HAP-1 (cell line): ENCODE measurements around the gene MS4A5.

ENCODE experiments used
- DNase-seq, 2 experiments: peaks; one replicate each; pipeline ENCODE4 v3.0.0-alpha.2; 2016 to 2020; ENCODE audit warnings: low spot score in 2 of 2
- H3K27me3 ChIP-seq: fragments of 250-450 bp; sonication (Bioruptor Pico); 2 replicates; pipeline ENCODE4 v1.5.1; 2020; ENCODE audit warnings: low read depth, mild to moderate bottlenecking, moderate library complexity
- H3K36me3 ChIP-seq: fragments of 250-450 bp; sonication (Bioruptor Pico); replicated peaks from 2 replicates; pipeline ENCODE4 v1.5.1; 2020; ENCODE audit warnings: mild to moderate bottlenecking
- H3K4me1 ChIP-seq: fragments of 250-450 bp; sonication (Bioruptor Pico); 2 replicates; pipeline ENCODE4 v1.5.1; 2020; ENCODE audit warnings: mild to moderate bottlenecking
- H3K4me3 ChIP-seq: fragments of 250-450 bp; sonication (Bioruptor Pico); 2 replicates; pipeline ENCODE4 v1.5.1; 2020; ENCODE audit warnings: mild to moderate bottlenecking, moderate library complexity
- H3K9me3 ChIP-seq: fragments of 250-450 bp; sonication (Bioruptor Pico); 2 replicates; pipeline ENCODE4 v1.5.1; 2020; ENCODE audit warnings: mild to moderate bottlenecking, moderate library complexity
- in situ Hi-C: fragments of 300-500 bp; cut with MboI; formaldehyde crosslinking; loops from 3 replicates; pipeline ENCODE4 v1.14.3; 2020; ENCODE audit warnings: low sequenced_read_pairs, inconsistent platforms, mixed read lengths

Gene MS4A5, protein sequence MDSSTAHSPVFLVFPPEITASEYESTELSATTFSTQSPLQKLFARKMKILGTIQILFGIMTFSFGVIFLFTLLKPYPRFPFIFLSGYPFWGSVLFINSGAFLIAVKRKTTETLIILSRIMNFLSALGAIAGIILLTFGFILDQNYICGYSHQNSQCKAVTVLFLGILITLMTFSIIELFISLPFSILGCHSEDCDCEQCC

DNA sequence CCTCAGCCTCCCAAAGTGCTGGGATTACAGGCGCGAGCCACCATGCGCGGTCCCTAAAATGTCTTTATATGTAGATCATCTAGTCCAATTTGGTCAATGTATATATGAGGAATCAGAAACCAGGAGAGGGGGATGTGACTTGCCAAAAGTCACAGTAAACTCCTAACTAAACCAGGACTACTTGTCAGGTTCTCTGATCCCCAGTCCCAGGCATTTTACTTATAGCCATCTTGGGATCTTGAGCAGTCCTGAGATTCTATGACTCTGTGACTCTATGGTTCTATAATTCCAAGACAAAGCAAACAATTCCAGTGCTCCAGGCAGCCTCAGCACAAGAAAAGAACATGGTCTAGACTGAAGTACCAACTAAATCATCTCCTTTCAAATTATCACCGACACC is at the start of gene MS4A5:
Gene MS4A5, plus strand, starts transcription at position 301 of the 400 bp plus-strand sequence. CDS start 103 bp downstream, outside the sequence.
- Histone ChIP-seq H3K27me3 (no peaks in the 10 kb centered on the region; the same call in 1 of the 2 replicates), H3K9me3 (no peaks in the 10 kb centered on the region), H3K36me3 (no peaks in the 10 kb centered on the region), H3K4me3 (no peak within 1 kb of the TSS), H3K4me1 (no peaks in the 10 kb centered on the region)
- no peak for DNase-seq
- in situ Hi-C loops: no loop called here

DNA sequence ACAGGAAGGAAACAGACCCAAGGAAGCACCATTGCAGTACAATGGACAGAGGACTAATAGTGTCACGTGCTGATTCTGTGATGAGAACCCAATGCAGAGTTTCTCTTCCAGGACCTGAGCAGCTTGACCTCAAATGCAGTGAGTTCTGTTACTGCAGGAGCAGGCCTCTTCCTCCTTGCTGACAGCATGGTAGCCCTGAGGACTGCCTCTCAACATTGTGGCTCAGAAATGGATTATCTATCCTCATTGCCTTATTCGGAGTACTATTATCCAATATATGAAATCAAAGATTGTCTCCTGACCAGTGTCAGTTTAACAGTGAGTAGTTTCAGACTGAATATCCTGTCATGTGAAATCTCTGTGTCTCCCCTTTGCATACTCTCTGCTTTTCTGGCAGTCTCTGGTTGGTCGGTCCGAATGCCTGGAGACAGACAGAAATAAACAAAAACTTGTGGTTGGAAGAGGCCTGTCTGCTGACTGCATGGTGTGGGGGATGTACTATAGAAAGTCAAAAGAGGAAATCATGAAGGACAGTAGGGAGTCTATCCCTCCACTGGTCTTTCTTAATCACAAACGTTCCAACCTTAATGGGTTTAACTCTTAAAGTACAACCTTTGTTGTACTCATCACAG is 40.0 kb upstream of the MS4A5 start:
- no peak for DNase-seq

DNA sequence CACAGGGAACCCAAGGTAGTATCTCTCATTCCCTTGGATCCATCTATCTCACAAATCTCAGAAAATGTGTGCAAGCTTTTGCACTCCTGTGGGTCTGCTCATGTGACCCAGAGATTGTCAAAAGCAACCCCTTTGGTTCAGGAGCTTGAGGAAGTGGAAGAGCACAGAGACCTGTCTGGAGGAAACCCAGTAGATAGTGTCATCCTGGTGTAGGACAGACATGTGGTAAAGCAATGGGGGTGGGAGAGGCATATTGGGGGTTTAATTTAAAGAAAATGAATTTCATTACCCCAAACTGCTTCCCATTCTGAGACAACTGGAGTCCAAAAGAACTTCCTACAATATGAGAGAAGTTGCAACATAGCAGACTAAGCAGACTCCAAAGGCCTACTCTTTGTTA is 39.0 kb upstream of the MS4A5 start:
- Histone ChIP-seq H3K4me3 (no peak overlapping the region), H3K9me3 (no peaks in the 10 kb centered on the region), H3K36me3 (no peaks in the 10 kb centered on the region), H3K4me1 (no peaks in the 10 kb centered on the region), H3K27me3 (no peaks in the 10 kb centered on the region)
- no peak for DNase-seq
- in situ Hi-C loops: no loop called here

More for the DNA sequence above, 40.0 kb upstream of the MS4A5 start:
- H3K9me3 ChIP-seq: no peaks in the 10 kb centered on the region
- no peak overlapping the region for H3K4me3 ChIP-seq
- no peaks in the 10 kb centered on the region for H3K27me3 ChIP-seq
- in situ Hi-C loops: no loop called here
- H3K4me1 ChIP-seq: no peaks in the 10 kb centered on the region
- H3K36me3 ChIP-seq: no peaks in the 10 kb centered on the region

DNA sequence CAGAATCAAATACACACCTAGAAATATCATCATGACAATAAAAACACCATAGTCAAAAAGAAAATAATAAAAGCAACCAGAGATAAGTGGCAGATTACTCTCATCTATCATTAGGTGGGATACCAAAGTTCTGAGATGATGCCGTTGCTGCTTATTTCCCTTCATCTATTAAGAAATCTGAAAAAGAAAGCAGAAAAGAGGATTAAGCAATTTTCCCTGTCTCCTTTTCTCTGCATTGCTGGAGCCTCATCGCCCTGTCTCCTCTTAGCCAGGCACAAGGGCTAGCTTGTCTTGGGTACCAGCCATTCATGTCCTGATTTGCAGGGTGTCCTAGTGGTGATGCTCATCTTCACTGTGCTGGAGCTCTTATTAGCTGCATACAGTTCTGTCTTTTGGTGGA is 37.0 kb upstream of the MS4A5 start:
- Histone ChIP-seq H3K27me3 (no peaks in the 10 kb centered on the region), H3K9me3 (no peaks in the 10 kb centered on the region), H3K4me1 (no peaks in the 10 kb centered on the region), H3K4me3 (no peak overlapping the region), H3K36me3 (no peaks in the 10 kb centered on the region)
- no peak for DNase-seq
- in situ Hi-C loops: no loop called here

DNA sequence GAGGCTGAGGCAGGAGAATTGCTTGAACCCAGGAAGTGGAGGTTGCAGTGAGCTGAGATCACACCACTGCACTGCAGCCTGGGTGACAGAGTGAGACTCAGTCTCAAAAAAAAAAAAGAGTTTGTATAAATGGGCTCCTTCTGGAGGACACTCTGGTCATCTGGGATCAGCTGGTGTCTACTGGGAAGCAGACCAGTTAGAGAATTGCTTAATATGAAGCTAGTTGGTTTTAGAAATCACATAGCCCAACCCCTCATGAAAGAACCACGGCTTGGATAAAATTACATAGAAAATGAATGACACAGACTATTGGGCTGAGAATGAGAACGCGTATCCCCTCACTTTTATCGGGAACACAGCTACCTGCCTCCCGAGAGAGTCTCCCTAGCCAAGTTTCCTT is 36.4 kb upstream of the MS4A5 start:
- no peaks in the 10 kb centered on the region for H3K9me3 ChIP-seq
- no peak overlapping the region for H3K4me3 ChIP-seq
- H3K27me3 ChIP-seq: no peaks in the 10 kb centered on the region
- H3K36me3 ChIP-seq: no peaks in the 10 kb centered on the region
- no peaks in the 10 kb centered on the region for H3K4me1 ChIP-seq
- no peak for DNase-seq
- in situ Hi-C loops: no loop called here

DNA sequence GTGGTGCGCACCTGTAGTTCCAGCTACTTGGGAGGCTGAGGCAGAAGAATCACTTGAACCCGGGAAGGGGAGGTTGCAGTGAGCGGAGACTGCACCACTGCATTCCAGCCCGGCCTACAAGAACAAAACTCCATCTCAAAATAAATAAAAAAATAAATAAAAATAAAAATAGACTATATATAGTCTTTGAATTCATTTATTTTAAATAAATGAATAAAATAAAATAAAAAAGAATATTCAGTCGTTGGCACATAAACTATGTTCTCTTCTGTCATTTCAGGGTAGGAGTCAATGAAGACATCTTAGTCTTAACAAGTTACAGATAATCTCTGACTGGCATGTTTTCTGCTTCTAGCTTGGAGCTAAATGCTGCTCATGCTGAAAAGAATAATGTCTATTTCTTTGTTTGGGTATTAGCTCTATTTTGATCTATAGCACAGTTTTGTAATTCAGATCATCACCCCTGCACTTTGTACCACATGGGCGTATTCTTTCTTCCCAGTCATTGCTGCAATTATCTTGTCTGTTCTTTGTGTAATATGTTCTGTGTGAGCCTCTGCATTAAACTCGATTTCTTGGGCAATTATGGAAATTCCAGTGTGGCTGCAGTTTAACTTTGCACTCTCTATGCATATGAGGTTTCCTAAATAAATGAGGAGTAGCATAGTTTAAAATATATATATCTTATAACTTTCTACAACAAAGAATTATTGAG is 34.5 kb upstream of the MS4A5 start:
- no peaks in the 10 kb centered on the region for H3K36me3 ChIP-seq
- H3K4me1 ChIP-seq: no peaks in the 10 kb centered on the region
- peak; percentile 8 to 42 for DNase-seq
- H3K27me3 ChIP-seq: no peaks in the 10 kb centered on the region
- in situ Hi-C loops: no loop called here
- no peak overlapping the region for H3K4me3 ChIP-seq
- H3K9me3 ChIP-seq: no peaks in the 10 kb centered on the region

DNA sequence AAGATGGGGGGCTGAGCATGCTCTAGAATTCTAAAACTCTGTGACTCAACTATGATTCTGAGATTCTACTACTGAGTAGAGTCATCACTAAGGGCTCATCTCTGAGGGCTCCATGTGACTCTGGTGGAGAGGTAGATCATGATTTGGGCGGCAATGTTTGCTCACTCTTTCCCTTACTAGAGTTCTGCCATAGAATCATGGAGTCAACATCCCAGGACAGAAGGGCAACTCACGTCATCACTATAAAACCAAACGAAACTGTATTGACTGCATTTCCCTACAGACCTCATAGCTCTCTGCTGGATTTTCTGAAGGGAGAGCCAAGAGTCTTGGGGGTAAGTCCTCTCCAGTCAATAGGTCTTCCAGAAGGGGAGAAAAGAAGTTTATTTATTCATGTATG is 33.0 kb upstream of the MS4A5 start, which contains the start of gene MS4A14:
Gene MS4A14, plus strand, starts transcription at position 78 of the 400 bp plus-strand sequence. Its CDS starts 120 bp downstream, at position 198.
- H3K9me3 ChIP-seq: no peaks in the 10 kb centered on the region
- no peak within 1 kb of the TSS for H3K4me3 ChIP-seq
- H3K27me3 ChIP-seq: no peaks in the 10 kb centered on the region
- no peak for DNase-seq
- no peaks in the 10 kb centered on the region for H3K36me3 ChIP-seq
- no peaks in the 10 kb centered on the region for H3K4me1 ChIP-seq
- in situ Hi-C loops: no loop called here

DNA sequence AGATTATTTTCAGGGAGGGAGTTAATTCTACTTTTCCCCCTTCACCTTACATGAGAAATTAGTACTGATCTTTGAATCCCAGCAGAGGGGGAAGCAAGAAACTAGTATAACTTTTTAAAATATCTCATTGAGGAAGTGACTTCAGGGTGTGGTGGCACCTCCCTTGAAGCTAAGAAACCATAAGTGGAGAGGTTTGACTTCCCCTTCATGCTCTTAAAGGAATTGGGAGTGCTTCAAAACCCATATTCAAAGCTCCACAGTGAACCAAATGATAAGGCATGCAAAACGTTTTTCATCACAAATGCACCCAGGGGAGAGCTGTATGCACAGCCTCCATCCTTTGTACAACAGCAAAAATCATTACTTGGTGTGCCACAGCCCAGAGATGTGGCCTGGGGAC is 32.6 kb upstream of the MS4A5 start:
- in situ Hi-C loops: no loop called here
- no peak for DNase-seq
- Histone ChIP-seq H3K4me1 (no peaks in the 10 kb centered on the region), H3K27me3 (no peaks in the 10 kb centered on the region), H3K9me3 (no peaks in the 10 kb centered on the region), H3K4me3 (no peak overlapping the region), H3K36me3 (no peaks in the 10 kb centered on the region)

DNA sequence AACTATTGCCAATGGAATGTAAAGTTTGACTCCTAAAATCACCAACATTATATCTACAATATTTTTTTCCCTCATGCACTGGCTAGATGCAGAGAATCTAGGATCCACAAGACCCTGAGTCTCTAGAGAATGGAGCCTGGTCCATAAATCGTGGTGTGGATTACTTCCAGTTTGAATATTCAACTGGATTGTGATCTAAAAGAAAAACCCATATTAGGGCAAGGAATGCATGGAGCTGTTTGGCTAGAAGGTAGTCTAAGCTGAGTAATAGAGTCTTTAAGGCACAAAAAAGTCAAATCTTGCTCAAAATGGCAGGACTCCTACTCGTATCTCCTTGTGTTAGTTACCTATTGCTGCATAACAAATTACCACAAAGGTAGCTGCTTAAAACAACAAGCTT is 9.4 kb upstream of the MS4A5 start:
- Histone ChIP-seq H3K9me3 (no peaks in the 10 kb centered on the region), H3K4me3 (no peak overlapping the region), H3K36me3 (no peaks in the 10 kb centered on the region), H3K27me3 (no peaks in the 10 kb centered on the region), H3K4me1 (no peaks in the 10 kb centered on the region)
- in situ Hi-C loops: no loop called here
- DNase-seq: no peak

DNA sequence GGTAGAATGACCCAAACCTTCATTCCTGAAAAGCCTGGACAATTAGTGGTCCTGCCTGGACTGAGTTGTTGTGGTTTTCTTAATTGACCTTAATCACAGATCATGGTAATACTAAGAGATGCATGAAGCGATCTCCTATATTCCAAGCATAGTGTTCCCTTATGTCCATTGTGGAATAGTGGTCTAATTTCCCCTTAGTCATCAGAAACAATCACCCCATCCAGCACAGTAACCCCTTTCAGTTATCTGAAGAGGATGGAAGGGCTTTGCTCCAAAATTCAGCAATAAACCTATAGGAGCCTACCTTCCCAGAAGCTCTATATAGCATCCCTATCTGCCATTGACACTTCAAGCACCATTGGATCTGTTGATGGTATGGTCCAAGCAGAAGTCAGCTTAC is 6.8 kb upstream of the MS4A5 start:
- Histone ChIP-seq H3K4me1 (no peaks in the 10 kb centered on the region), H3K36me3 (no peaks in the 10 kb centered on the region), H3K27me3 (no peaks in the 10 kb centered on the region), H3K4me3 (no peak overlapping the region), H3K9me3 (no peaks in the 10 kb centered on the region)
- in situ Hi-C loops: no loop called here
- no peak for DNase-seq

DNA sequence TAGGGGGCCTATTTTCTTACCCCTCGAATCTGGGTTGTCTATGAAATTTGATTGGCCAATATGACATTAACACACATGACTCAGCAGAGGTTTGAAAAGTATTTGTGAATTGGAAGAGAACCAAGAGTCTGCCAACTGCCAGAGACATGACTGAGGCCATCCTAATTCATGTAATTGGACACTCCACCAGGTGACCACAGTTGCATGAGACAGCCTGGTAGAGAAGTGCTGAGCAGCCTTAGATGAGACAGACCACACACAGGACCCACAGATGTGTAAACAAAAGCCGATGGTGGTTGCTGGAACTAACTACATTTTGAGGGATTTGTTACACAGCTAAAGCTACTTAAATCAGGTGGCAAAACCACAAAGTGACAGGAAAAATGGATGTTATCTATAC is 855 bp upstream of the MS4A5 start:
- no peak overlapping the region for H3K4me3 ChIP-seq
- H3K36me3 ChIP-seq: no peaks in the 10 kb centered on the region
- H3K9me3 ChIP-seq: no peaks in the 10 kb centered on the region
- H3K4me1 ChIP-seq: no peaks in the 10 kb centered on the region
- H3K27me3 ChIP-seq: no peaks in the 10 kb centered on the region
- in situ Hi-C loops: no loop called here
- DNase-seq: no peak

DNA sequence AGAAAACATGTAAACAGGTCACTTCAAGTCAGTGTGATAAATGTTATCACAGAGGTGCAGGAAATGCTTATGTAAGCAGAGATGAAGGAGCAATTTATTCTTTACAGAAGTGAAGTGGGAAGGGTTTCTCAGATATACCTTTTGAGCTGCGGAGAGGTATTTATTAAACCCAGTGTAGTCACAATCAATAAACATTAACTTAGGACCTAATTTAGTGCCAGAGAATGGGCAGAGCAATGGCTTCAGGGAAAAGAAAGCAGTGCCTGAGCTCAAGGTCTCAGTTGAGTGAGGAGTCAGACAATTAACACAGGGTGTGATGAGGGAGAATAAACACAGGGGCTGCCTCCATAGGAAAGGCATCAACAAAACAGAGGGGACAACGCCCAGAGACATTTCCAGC is 1.9 kb downstream of the MS4A5 start:
- in situ Hi-C loops: no loop called here
- no peak for DNase-seq
- Histone ChIP-seq H3K4me1 (no peaks in the 10 kb centered on the region), H3K27me3 (no peaks in the 10 kb centered on the region; the same call in 1 of the 2 replicates), H3K4me3 (no peak overlapping the region), H3K36me3 (no peaks in the 10 kb centered on the region), H3K9me3 (no peaks in the 10 kb centered on the region)

DNA sequence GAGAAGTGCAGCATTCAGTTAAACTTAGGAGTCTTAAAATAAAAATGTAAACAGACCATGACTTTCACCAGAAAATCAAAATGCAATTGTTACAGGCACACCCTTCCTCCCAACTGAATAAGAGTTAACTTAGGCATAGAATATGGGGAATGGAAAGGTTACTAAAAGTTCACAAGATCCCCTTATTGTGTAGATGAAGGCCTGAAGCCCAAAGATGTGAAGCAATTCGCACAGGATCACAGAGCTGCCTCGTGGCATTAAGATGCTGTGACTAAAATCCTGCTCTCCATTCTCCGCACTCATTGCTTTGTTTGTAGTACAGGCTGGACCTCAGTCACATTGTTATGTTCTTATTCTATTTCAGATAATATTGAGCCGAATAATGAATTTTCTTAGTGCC is 4.0 kb downstream of the MS4A5 start:
- H3K4me3 ChIP-seq: no peak overlapping the region
- DNase-seq: no peak
- H3K27me3 ChIP-seq: no peaks in the 10 kb centered on the region; the same call in 1 of the 2 replicates
- H3K9me3 ChIP-seq: no peaks in the 10 kb centered on the region
- in situ Hi-C loops: no loop called here
- no peaks in the 10 kb centered on the region for H3K36me3 ChIP-seq
- H3K4me1 ChIP-seq: no peaks in the 10 kb centered on the region

DNA sequence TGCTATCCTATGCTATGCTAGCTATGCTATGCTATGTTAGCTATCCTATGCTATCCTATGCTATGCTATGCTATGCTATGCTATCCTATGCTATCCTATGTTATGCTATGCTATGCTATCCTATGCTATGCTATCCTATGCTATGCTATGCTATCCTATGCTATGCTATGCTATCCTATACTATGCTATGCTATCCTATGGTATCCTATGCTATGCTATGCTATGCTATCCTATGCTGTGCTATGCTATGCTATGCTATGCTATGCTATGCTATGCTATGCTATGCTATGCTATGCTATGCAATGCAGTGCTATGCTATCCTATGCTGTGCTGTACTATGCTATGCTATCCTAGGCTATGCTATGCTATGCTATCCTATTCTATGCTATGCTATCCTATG is 17.7 kb downstream of the MS4A5 start:
- Histone ChIP-seq H3K27me3 (no peaks in the 10 kb centered on the region), H3K4me3 (no peak overlapping the region), H3K4me1 (no peaks in the 10 kb centered on the region), H3K36me3 (no peaks in the 10 kb centered on the region), H3K9me3 (no peaks in the 10 kb centered on the region)
- in situ Hi-C loops: no loop called here
- DNase-seq: no peak
